Stimulated activated effector memory CD8-positive, alpha-beta T cell treated with anti-CD3 and anti-CD28 coated beads, Interleukin-12 subunit alpha, Interleukin-12 subunit beta, amount 100 ng/mL, for 72 hours (primary cell): Measurements from ENCODE around the gene UNC5A.

Experiments
- ATAC-seq: fragments of 150-1000 bp; cut with Tn5 transposase; 2 replicates; pipeline ENCODE4 v1.10.0; 2021
- DNase-seq, 2 donors: peaks; one replicate each; pipeline ENCODE4 v3.0.0; 2021 to 2022; ENCODE audit warnings: low spot score in 2 of 2
- H3K27ac Mint-ChIP-seq: one replicate; pipeline ENCODE4 v1.8.0; 2022; ENCODE audit warnings: mild to moderate bottlenecking, mixed read lengths
- H3K36me3 Mint-ChIP-seq: one replicate; pipeline ENCODE4 v1.8.0; 2022; ENCODE audit warnings: mild to moderate bottlenecking, mixed read lengths
- H3K4me1 Mint-ChIP-seq: one replicate; pipeline ENCODE4 v1.8.0; 2022; ENCODE audit warnings: mixed read lengths
- H3K4me3 Mint-ChIP-seq: one replicate; pipeline ENCODE4 v1.8.0; 2022; ENCODE audit warnings: mild to moderate bottlenecking, mixed read lengths
- H3K9me3 Mint-ChIP-seq: one replicate; pipeline ENCODE4 v1.8.0; 2022; ENCODE audit warnings: mixed read lengths

The UNC5A gene

GRCh38 chr5:176803943-176804498 lies 6.3 kb upstream of the UNC5A start:
- DNase-seq (no peak), ATAC-seq (peak; percentile 29)
- Mint-ChIP-seq H3K27ac (no peak overlapping the region), H3K4me3 (no peak overlapping the region), H3K4me1 (peaks cover under 1% of the 10 kb centered on the region), H3K36me3 (no peaks in the 10 kb centered on the region), H3K9me3 (no peaks in the 10 kb centered on the region)

DNA sequence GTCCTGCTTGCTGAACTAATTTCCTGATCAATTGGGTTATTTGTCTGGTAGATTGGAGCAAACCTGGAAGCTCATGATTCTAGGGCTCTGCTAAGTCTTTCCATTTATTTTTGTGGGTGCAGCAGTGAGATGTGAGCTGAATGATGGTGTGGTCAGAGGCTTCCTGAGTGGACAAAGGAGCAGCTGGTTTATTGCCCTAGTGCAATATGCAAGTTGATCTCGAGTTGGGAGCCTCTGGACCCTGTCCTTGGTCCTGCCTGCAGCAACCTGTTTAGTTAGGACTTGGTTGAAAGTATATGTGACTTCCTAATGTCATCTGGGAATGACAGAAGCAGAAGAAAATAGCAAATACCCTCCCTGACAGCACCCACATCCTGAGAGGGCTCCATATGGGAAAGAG lies 4.2 kb upstream of the UNC5A start:
- Mint-ChIP-seq H3K4me1 (peaks cover 10% of the 10 kb centered on the region), H3K27ac (no peak overlapping the region), H3K36me3 (no peaks in the 10 kb centered on the region), H3K4me3 (no peak overlapping the region), H3K9me3 (no peaks in the 10 kb centered on the region)
- no peak for DNase-seq
- ATAC-seq, result no peak

DNA sequence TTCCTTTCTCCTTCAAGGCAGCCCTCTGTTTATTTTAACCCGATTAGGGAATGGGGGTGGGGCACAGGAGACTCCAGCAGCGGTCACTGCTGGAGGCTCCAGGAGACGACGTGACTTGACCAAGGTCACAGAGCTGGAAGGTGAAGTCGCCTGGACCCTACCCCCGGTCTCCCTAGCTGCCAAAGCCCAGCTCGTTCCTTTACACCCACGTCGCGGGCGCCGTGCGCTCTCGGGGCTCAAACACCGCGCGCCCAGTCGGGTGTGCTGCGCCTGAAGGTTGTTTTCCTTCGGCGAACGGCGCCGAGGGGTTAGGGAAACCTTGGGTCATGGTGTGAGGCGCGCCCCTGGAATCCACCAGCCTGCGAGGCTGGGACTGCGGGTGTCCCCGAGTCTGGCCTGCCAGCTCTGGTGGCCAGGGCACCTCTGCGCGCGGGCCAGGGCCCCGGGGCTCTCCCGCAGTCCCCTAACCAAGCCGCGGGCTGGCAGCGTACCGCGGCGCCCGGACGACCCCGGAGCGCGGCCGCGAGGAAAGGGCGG lies 747 bp upstream of the UNC5A start:
- Mint-ChIP-seq H3K9me3 (no peaks in the 10 kb centered on the region), H3K4me3 (peak overlapping the region; percentile 31), H3K36me3 (no peaks in the 10 kb centered on the region), H3K4me1 (peaks cover 21% of the 10 kb centered on the region), H3K27ac (no peak overlapping the region)
- DNase-seq, result no peak
- no peak for ATAC-seq

- Mint-ChIP-seq H3K4me1 (peaks cover 21% of the 10 kb centered on the region), H3K27ac (no peak overlapping the region), H3K4me3 (peak overlapping the region; percentile 69), H3K36me3 (no peaks in the 10 kb centered on the region), H3K9me3 (no peaks in the 10 kb centered on the region)
- ATAC-seq, result no peak
- no peak for DNase-seq
Measured at GRCh38 chr5:176810687-176811501, 535 bp downstream of the UNC5A start.

GRCh38 chr5:176812269-176813259 lies 2.2 kb downstream of the UNC5A start:
- no peaks in the 10 kb centered on the region for H3K36me3 Mint-ChIP-seq
- no peak overlapping the region for H3K27ac Mint-ChIP-seq
- peaks cover 28% of the 10 kb centered on the region for H3K4me1 Mint-ChIP-seq
- DNase-seq, result no peak
- no peak for ATAC-seq
- no peaks in the 10 kb centered on the region for H3K9me3 Mint-ChIP-seq
- H3K4me3 Mint-ChIP-seq, result no peak overlapping the region

- ATAC-seq (no peak), DNase-seq (no peak)
- no peak overlapping the region for H3K27ac Mint-ChIP-seq
- no peak overlapping the region for H3K4me3 Mint-ChIP-seq
- H3K36me3 Mint-ChIP-seq, result no peaks in the 10 kb centered on the region
- peaks cover 36% of the 10 kb centered on the region for H3K4me1 Mint-ChIP-seq
- H3K9me3 Mint-ChIP-seq, result no peaks in the 10 kb centered on the region
Measured at GRCh38 chr5:176813587-176814312, 3.4 kb downstream of the UNC5A start.

DNA sequence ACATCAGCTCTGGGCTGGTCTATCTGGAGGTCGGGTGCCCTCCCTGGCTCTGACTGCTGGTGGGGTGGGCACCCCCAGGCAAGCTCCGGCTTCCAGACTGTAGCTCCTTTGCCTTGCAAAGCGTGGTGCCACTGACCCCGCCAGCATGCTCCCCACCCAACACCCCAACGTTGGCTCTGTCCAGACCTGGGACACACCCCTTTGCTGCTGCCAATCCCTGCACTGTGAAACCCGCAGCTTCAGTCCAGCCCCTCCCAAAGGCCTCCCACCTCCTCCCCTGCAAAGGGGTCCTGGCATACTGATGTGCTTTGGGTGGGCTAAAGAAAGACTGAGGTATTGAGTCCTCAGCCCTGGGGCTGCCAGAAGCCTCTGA lies 3.9 kb downstream of the UNC5A start:
- H3K9me3 Mint-ChIP-seq, result no peaks in the 10 kb centered on the region
- H3K4me3 Mint-ChIP-seq, result no peak overlapping the region
- ATAC-seq (no peak), DNase-seq (no peak)
- no peak overlapping the region for H3K27ac Mint-ChIP-seq
- no peaks in the 10 kb centered on the region for H3K36me3 Mint-ChIP-seq
- peaks cover 38% of the 10 kb centered on the region for H3K4me1 Mint-ChIP-seq

DNA sequence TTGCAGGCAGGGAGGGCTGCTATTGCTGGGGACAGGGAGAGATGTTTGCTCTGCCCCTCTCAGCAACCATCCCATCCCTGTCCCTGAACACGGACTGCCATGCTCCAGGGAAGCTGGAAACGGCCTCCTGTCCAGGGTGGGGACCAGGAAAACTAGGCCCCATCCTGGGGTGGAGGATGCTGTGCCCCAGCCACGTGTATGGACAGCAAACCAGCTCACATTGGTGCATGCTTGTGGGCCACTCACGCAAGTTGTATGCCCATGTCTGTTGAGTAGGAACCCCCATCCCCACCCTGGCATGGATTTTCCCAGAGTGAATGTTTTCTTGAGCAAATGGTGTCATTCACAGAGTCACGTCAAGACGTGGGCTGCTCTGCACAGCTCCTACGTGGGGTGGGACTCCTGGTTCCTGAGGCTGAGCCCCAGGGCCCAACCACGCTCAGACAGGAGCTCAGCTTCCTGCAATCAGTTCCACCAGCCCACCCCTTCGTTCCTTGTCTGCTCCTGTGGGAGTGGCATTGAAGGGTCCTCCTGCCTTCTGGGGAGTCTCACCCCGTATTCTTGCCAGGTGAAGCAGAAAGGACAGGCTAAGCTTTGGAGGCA lies 4.6 kb downstream of the UNC5A start:
- no peak for DNase-seq
- peaks cover 35% of the 10 kb centered on the region for H3K4me1 Mint-ChIP-seq
- no peak overlapping the region for H3K27ac Mint-ChIP-seq
- H3K36me3 Mint-ChIP-seq, result no peaks in the 10 kb centered on the region
- H3K4me3 Mint-ChIP-seq, result no peak overlapping the region
- H3K9me3 Mint-ChIP-seq, result no peaks in the 10 kb centered on the region
- ATAC-seq, result no peak

- DNase-seq (no peak), ATAC-seq (no peak)
- no peak overlapping the region for H3K27ac Mint-ChIP-seq
- H3K4me1 Mint-ChIP-seq, result peaks cover 31% of the 10 kb centered on the region
- H3K9me3 Mint-ChIP-seq, result no peaks in the 10 kb centered on the region
- H3K4me3 Mint-ChIP-seq, result peak overlapping the region; percentile 51
- no peaks in the 10 kb centered on the region for H3K36me3 Mint-ChIP-seq
Measured at GRCh38 chr5:176816043-176816745, 5.8 kb downstream of the UNC5A start.

DNA sequence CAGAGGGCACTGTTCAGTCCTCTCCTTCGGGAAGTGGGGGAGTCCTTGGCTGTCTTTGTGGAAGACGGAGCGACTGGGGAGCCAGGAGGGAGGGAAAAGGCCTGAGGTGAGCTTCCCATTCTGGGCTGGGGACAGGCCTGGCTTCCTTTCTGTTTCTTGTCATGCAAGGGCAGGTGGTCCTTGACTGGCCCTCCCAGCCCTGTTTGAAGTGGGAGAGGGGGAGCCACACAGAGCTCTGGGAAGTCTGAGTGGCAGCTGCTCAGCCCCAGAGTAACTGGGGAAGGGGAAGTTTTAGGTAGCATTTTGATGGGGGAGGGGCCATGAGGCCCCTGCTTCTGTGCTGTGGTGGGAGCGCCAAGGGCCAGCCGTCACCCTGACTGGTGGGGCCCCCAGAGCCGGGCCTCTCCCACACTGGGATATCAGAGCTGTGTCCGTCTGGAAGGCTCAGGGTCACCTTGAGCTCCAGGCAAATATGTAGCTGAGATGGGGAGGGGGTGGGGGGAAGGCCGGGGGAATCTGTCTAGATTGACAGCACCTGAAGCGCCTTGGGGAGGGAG lies 6.5 kb downstream of the UNC5A start:
- peak overlapping the region; percentile 51 for H3K4me3 Mint-ChIP-seq
- peaks cover 25% of the 10 kb centered on the region for H3K4me1 Mint-ChIP-seq
- H3K36me3 Mint-ChIP-seq, result no peaks in the 10 kb centered on the region

GRCh38 chr5:176817369-176817840 lies 7.0 kb downstream of the UNC5A start:
- Mint-ChIP-seq H3K36me3 (no peaks in the 10 kb centered on the region), H3K4me3 (peak overlapping the region; percentile 51), H3K9me3 (no peaks in the 10 kb centered on the region), H3K4me1 (peaks cover 20% of the 10 kb centered on the region), H3K27ac (no peak overlapping the region)
- DNase-seq (no peak), ATAC-seq (no peak)

More for the DNA sequence above, 6.5 kb downstream of the UNC5A start:
- H3K27ac Mint-ChIP-seq, result no peak overlapping the region
- no peak for ATAC-seq
- no peak for DNase-seq
- H3K9me3 Mint-ChIP-seq, result no peaks in the 10 kb centered on the region

GRCh38 chr5:176817841-176818377 lies 7.5 kb downstream of the UNC5A start:
- no peaks in the 10 kb centered on the region for H3K9me3 Mint-ChIP-seq
- H3K36me3 Mint-ChIP-seq, result no peaks in the 10 kb centered on the region
- peaks cover 25% of the 10 kb centered on the region for H3K4me1 Mint-ChIP-seq
- peak overlapping the region; percentile 64 for H3K4me3 Mint-ChIP-seq
- no peak overlapping the region for H3K27ac Mint-ChIP-seq
- DNase-seq, result no peak
- ATAC-seq, result peak; percentile 20

- ATAC-seq (peak; percentile 79), DNase-seq (no peak)
- no peaks in the 10 kb centered on the region for H3K36me3 Mint-ChIP-seq
- peak overlapping the region; percentile 64 for H3K4me3 Mint-ChIP-seq
- H3K9me3 Mint-ChIP-seq, result no peaks in the 10 kb centered on the region
- peaks cover 29% of the 10 kb centered on the region for H3K4me1 Mint-ChIP-seq
- H3K27ac Mint-ChIP-seq, result no peak overlapping the region
Measured at GRCh38 chr5:176818391-176819098, 8.2 kb downstream of the UNC5A start.
